Neutrophil (primary cell): ENCODE results near the gene ULBP1.

Experiments
- H3K27ac ChIP-seq: fragments of 200-600 bp; sonication (generic); 2 replicates; pipeline ENCODE4 v1.5.1; 2016; ENCODE audit warnings: mild to moderate bottlenecking, moderate library complexity
- H3K27me3 ChIP-seq: fragments of 200-600 bp; sonication (generic); 2 replicates; pipeline ENCODE4 v1.6.0; 2016; ENCODE audit warnings: mild to moderate bottlenecking
- H3K36me3 ChIP-seq: fragments of 200-600 bp; sonication (generic); 2 replicates; pipeline ENCODE4 v1.5.1; 2017
- H3K4me1 ChIP-seq, 2 experiments: fragments of 200-600 bp in 1 of 2; sonication (generic) in 1 of 2; 1 replicate in 1 of 2; 2 replicates in 1 of 2; pipeline versions ENCODE4 v1.5.1 to v1.6.1; 2013 to 2016; ENCODE audit warnings: low read depth in 1 of 2, low read length in 1 of 2, mild to moderate bottlenecking in 1 of 2, moderate library complexity in 1 of 2; ENCODE audit not compliant: control insufficient read depth in 1 of 2, insufficient read depth in 1 of 2
- H3K4me3 ChIP-seq, 2 experiments: fragments of 200-600 bp in 1 of 2; sonication (generic) in 1 of 2; 1 replicate in 1 of 2; 2 replicates in 1 of 2; pipeline ENCODE4 v1.5.1; 2013 to 2016; ENCODE audit warnings: low read depth in 1 of 2, low read length in 1 of 2, mild to moderate bottlenecking in 1 of 2, moderate library complexity in 1 of 2
- H3K9me3 ChIP-seq: fragments of 200-600 bp; sonication (generic); 2 replicates; pipeline ENCODE4 v1.5.1; 2016
- CTCF ChIP-seq: fragments of 200-600 bp; sonication (generic); IDR thresholded peaks from 2 replicates; pipeline ENCODE4 v1.5.1; 2016; ENCODE audit warnings: antibody characterized with exemption

The ULBP1 gene

GRCh38 chr6:149979293-149979692, 15.6 kb downstream of the ULBP1 start:
- Histone ChIP-seq H3K36me3 (no peaks in the 10 kb centered on the region), H3K27ac (no peak overlapping the region), H3K9me3 (no peaks in the 10 kb centered on the region), H3K4me3 (no peak overlapping the region), H3K27me3 (peaks cover 90% of the 10 kb centered on the region), H3K4me1 (no peaks in the 10 kb centered on the region)
- TF ChIP-seq CTCF, result no peak

- peaks cover 91% of the 10 kb centered on the region for H3K27me3 ChIP-seq
- H3K27ac ChIP-seq, result no peak overlapping the region
- no peak overlapping the region for H3K4me3 ChIP-seq
- no peak for TF ChIP-seq CTCF
- H3K36me3 ChIP-seq, result no peaks in the 10 kb centered on the region
- H3K4me1 ChIP-seq, result no peaks in the 10 kb centered on the region
- H3K9me3 ChIP-seq, result no peaks in the 10 kb centered on the region
Observed at GRCh38 chr6:149983145-149983544, 19.4 kb downstream of the ULBP1 start.

GRCh38 chr6:149984773-149985172, 21.0 kb downstream of the ULBP1 start:
- no peaks in the 10 kb centered on the region for H3K36me3 ChIP-seq
- H3K9me3 ChIP-seq, result no peaks in the 10 kb centered on the region
- H3K4me1 ChIP-seq, result no peaks in the 10 kb centered on the region
- H3K27ac ChIP-seq, result no peak overlapping the region
- no peak overlapping the region for H3K4me3 ChIP-seq
- peaks cover 91% of the 10 kb centered on the region for H3K27me3 ChIP-seq
- no peak for TF ChIP-seq CTCF

- H3K4me1 ChIP-seq, result peaks cover 0 to 4% of the 10 kb centered on the region in 2 experiments
- no peak overlapping the region for H3K27ac ChIP-seq
- H3K9me3 ChIP-seq, result no peaks in the 10 kb centered on the region
- H3K27me3 ChIP-seq, result peaks cover 93% of the 10 kb centered on the region
- H3K4me3 ChIP-seq, result no peak overlapping the region
- H3K36me3 ChIP-seq, result no peaks in the 10 kb centered on the region
- no peak for TF ChIP-seq CTCF
Observed at GRCh38 chr6:149985481-149985937, 21.8 kb downstream of the ULBP1 start.

- H3K4me1 ChIP-seq, result peaks cover 0 to 8% of the 10 kb centered on the region in 2 experiments
- no peaks in the 10 kb centered on the region for H3K36me3 ChIP-seq
- TF ChIP-seq CTCF, result no peak
- no peak overlapping the region for H3K4me3 ChIP-seq
- peaks cover 93% of the 10 kb centered on the region for H3K27me3 ChIP-seq
- H3K27ac ChIP-seq, result no peak overlapping the region
- H3K9me3 ChIP-seq, result no peaks in the 10 kb centered on the region
Observed at GRCh38 chr6:149987602-149988107, 23.9 kb downstream of the ULBP1 start.
